ENCODE data around the gene EIF4G2. TPM values are rescaled to one million over a fixed set of nuclear protein-coding genes. Genes with fewer than 3 reads are reported as not detected.

EIF4G2 gene
- total RNA-seq, 1 donor = 824 TPM

DNA sequence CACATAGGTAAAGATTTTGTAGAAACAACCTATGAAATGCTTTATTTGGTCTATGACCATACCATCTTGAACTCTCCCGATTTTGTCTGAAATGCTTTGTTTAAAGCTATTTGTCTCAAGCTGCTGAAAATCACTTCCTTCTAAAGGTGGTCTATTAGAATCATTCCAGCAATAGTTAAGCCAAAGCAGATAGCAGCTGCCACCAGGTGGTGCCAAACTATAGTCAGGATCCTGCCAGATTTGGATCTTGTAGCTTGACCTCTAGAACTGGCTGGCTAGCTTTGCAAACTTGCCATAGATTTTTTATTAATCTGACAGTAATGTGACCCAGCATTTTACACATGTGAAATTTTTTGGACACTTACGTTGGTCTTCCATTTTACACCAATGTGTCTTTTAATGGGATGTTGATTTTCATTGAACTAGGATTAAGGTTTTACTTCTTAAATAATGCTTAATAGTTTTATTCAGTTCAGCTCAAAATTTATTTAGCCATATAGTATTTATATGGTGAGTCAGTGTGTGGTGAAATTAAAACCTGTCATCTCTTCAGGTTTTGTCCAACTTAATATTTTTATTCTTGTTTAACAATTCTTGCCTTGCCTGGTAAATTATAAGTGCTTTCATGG is 38.0 kb downstream of the EIF4G2 start:
- Histone ChIP-seq H3K4me1 (ENCODE audit: insufficient read depth, low read length) (no peaks in the 10 kb centered on the region), H3K27me3 (ENCODE audit: insufficient read depth, low read length) (no peaks in the 10 kb centered on the region), H3K9me3 (ENCODE audit: low read depth, low read length) (no peaks in the 10 kb centered on the region), H3K4me3 (ENCODE audit: low read length) (no peak overlapping the region)

DNA sequence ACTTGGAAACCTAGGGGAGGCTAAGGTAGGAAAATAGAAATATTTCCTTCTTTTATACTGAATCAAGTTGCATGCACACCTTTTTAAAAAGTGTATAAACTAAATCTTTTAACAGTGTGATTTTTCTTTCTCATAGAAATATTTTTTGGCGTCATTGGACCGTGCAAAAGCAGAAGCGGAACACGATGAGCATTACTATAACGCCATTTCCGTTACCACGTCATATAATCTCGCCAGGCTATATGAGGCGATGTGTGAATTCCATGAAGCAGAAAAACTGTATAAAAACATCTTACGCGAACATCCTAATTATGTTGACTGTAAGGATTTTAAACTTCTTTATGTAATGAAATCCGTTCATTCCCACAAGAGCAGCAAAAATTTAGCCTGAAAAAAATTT is 44.3 kb downstream of the EIF4G2 start:
- Histone ChIP-seq H3K9me3 (ENCODE audit: low read depth, low read length) (no peaks in the 10 kb centered on the region), H3K4me3 (ENCODE audit: low read length) (no peak overlapping the region), H3K4me1 (ENCODE audit: insufficient read depth, low read length) (no peaks in the 10 kb centered on the region), H3K27me3 (ENCODE audit: insufficient read depth, low read length) (no peaks in the 10 kb centered on the region)

DNA sequence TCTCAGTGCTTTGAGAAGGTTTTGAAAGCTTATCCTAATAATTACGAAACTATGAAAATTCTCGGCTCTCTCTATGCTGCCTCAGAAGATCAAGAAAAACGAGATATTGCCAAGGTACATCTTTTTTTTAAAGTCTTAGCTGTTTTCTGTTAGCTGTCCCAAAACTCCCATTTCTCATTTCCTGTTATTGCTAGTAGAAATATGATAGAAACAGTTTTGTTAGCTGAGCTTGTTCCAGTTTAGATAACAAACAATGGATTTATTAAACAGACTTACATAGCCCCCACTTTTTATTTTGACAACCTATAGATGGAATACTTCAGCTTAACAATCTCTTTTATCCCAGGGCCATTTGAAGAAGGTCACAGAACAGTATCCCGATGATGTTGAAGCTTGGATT is 45.0 kb downstream of the EIF4G2 start:
- H3K4me1 ChIP-seq (ENCODE audit: insufficient read depth, low read length) = no peaks in the 10 kb centered on the region
- no peak overlapping the region for H3K4me3 ChIP-seq (ENCODE audit: low read length)
- H3K27me3 ChIP-seq (ENCODE audit: insufficient read depth, low read length) = no peaks in the 10 kb centered on the region

DNA sequence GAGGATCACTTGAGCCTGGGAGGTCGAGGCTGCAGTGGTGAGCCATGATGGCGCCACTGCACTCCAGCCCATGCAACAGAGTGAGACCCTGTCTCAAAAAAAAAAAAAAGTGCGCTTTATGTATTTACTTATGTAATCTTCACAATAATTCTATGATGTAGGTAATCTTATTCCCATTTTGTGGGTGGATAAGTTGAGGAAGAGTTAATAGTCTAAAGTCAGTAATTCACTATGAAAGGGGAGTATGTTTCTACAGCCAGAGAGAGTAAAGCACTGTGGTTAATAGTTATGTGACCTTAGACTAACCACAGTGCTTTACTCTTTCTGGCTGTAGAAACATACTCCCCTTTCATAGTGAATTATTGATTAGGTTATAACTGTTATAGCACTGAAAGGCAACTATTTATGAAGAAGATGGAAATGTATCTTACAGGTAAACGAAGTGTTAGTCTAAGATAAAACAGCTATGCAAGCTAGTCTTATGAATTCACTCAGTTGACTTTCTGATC is 45.8 kb downstream of the EIF4G2 start:
- no peak overlapping the region for H3K4me3 ChIP-seq (ENCODE audit: low read length)
- H3K9me3 ChIP-seq (ENCODE audit: low read depth, low read length) = no peaks in the 10 kb centered on the region
- no peaks in the 10 kb centered on the region for H3K4me1 ChIP-seq (ENCODE audit: insufficient read depth, low read length)
- no peaks in the 10 kb centered on the region for H3K27me3 ChIP-seq (ENCODE audit: insufficient read depth, low read length)

More for the DNA sequence above, 45.0 kb downstream of the EIF4G2 start:
- H3K9me3 ChIP-seq (ENCODE audit: low read depth, low read length) = no peaks in the 10 kb centered on the region

DNA sequence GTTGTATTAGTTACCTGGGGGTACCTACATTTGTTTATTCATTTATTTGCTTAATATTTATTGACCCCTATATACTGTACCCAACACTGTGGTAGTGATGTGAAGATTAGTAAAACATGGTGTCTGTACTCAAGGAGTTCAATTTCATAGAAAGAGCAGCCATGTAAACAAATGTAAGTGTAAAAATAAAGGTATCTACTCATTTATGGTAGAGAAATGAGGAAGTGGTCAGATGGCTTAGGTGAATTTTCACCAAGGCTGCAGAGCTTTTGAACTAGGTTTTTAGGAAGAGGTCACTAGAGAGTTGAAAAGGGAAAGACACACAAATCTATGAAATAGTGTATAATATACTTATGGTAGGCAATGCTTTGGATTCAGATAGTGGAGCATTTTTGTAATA is 46.5 kb downstream of the EIF4G2 start:
- no peaks in the 10 kb centered on the region for H3K9me3 ChIP-seq (ENCODE audit: low read depth, low read length)
- no peaks in the 10 kb centered on the region for H3K27me3 ChIP-seq (ENCODE audit: insufficient read depth, low read length)
- H3K4me1 ChIP-seq (ENCODE audit: insufficient read depth, low read length) = no peaks in the 10 kb centered on the region
- no peak overlapping the region for H3K4me3 ChIP-seq (ENCODE audit: low read length)

DNA sequence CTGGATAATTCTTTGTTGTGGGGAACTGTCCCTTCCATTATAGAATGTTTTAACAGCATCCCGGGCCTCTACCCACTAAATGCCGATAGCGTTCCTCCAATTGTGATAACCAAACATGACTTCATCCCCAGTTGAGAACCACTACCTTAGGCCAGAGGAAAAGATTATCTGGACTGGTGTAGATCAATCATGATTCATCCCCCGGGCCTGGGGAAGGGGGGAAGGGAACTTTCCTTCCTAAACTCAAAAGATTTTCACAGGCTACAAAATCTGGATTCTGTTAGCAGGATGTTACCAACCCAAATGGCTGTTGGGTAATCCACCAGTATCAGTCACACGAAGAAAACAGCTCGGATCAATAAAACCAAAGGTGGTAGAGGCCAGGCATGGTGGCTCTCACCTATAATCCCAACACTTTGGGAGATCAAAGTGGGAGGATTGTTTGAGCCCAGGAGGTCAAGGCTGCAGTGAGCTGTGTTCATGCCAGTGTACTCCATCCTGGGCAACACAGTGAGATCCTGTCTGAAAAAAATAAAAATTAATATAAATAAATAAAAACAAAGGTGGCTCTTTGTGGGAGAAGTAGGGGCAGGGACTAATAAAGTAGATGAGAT is 47.5 kb downstream of the EIF4G2 start:
- Histone ChIP-seq H3K4me3 (ENCODE audit: low read length) (no peak overlapping the region), H3K4me1 (ENCODE audit: insufficient read depth, low read length) (no peaks in the 10 kb centered on the region), H3K9me3 (ENCODE audit: low read depth, low read length) (no peaks in the 10 kb centered on the region), H3K27me3 (ENCODE audit: insufficient read depth, low read length) (no peaks in the 10 kb centered on the region)

DNA sequence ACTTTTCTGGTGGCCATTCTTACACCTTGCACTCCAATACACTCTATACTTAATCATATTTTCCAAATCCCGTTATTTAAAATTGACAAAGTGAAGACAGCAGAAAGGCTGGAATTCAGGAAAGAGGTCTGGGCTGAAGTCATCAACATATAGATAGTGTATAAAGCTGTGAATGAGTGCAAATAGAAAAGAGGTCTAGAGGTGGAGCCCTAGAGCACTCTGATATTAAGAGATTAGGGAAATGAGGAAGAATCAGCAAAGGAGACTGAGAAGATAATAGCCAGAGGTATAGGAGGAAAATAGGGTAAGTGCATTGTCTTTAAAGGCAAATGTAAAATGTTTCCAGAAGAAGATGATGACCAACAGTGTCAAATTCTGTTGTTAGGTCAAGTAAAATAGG is 49.8 kb downstream of the EIF4G2 start:
- Histone ChIP-seq H3K4me1 (ENCODE audit: insufficient read depth, low read length) (no peaks in the 10 kb centered on the region), H3K4me3 (ENCODE audit: low read length) (no peak overlapping the region), H3K27me3 (ENCODE audit: insufficient read depth, low read length) (no peaks in the 10 kb centered on the region), H3K9me3 (ENCODE audit: low read depth, low read length) (no peaks in the 10 kb centered on the region)

DNA sequence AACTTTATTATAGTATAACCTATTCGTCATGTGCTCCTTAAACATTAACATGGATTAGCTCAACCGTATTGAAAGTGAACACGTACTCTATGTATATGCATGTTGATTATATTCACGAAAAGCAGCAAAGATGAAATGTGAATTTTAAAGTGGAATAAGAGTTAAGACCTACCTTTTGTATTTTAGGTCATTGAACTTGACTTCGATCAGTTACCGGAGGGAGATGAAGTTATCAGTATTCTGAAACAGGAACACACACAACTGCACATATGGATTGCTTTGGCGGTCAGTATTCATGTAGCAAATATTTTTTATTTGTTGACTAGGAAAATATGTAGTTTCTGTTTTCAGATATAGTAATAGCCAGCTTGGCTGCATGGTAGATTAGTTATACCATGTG is 56.2 kb downstream of the EIF4G2 start:
- Histone ChIP-seq H3K4me1 (ENCODE audit: insufficient read depth, low read length) (peaks cover 17% of the 10 kb centered on the region), H3K27me3 (ENCODE audit: insufficient read depth, low read length) (no peaks in the 10 kb centered on the region), H3K4me3 (ENCODE audit: low read length) (no peak overlapping the region), H3K9me3 (ENCODE audit: low read depth, low read length) (no peaks in the 10 kb centered on the region)

DNA sequence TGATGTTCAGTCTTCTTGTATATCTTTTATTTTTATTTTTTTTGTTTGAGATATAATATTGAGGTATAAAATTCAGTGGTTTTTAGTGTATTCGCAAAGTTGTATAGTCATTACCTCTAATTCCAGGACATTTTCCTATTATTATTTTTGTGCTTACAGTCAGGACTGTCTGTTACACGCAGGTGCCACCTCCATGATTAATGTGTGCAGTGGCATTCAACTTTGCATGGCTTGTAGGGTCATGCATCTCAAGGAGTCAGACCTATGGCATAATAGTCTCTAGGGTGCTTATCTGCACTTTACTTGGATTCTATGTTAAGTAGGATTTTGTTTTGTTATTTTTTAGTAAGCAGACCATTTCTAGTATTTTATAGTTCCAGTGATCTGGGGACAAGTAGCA is 56.7 kb downstream of the EIF4G2 start:
- Histone ChIP-seq H3K4me3 (ENCODE audit: low read length) (peak overlapping the region; percentile 91), H3K4me1 (ENCODE audit: insufficient read depth, low read length) (peaks cover 17% of the 10 kb centered on the region), H3K9me3 (ENCODE audit: low read depth, low read length) (no peaks in the 10 kb centered on the region), H3K27me3 (ENCODE audit: insufficient read depth, low read length) (no peaks in the 10 kb centered on the region)

DNA sequence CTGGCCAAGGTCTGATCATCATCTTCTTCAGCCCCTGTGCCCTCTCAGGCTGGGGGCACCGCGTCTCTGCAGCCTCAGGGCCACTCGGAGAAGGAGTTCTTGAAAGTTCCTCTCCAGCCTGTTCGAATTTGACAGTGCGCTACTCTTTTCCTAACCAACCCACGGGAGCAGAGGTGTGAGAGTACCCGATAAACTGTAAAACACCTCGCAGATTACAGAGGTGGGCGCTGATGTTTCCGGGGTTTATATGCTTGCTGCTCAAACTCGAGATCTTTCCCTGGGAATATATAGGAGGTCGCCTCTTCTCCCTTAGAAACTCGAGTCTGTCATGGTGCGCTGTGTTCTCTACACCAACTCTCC is 57.2 kb downstream of the EIF4G2 start:
- Histone ChIP-seq H3K4me3 (ENCODE audit: low read length) (peak overlapping the region; percentile 91), H3K4me1 (ENCODE audit: insufficient read depth, low read length) (peaks cover 17% of the 10 kb centered on the region), H3K9me3 (ENCODE audit: low read depth, low read length) (no peaks in the 10 kb centered on the region), H3K27me3 (ENCODE audit: insufficient read depth, low read length) (no peaks in the 10 kb centered on the region)

DNA sequence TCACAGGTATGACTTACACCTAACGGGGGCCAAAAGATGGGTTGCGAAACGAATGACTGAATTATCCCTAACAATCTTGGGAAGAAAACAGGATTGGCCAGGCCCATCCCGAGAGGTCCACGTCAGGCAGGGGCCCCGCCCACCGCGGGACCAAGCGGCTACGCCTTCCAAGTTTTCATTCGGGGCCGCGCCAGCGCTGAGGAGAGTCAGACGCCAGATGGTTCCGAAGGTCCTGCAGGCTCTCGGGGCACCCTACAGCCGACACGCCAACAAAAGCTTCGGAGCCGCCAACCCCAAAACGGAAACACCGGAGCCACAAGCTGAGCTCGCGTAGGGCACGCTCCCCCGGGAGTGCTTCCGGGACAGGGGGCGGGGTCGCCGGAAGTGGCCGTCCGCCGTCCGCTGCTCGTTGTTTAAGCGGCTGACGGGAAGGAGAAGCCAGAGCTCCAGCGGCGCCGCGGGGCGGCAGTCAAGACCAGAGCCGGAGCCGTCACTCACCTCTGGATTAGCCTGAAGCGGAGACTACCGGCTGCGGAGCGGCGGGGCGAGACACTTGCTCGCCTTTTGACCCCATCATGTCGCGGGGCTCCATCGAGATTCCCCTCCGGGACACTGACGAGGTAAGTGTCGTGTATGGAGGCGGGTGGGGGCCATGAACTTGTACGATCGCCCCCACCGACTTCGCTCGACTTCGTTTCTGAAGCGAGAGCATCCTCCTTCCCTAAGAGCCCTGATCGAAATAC is 57.7 kb downstream of the EIF4G2 start, which contains the start of gene CTR9:
TSS of gene CTR9 (plus strand) at position 409 of the 743 bp plus-strand sequence. CDS start at position 576, 167 bp downstream.
- peak within 1 kb of the TSS; percentile 91 for H3K4me3 ChIP-seq (ENCODE audit: low read length)

DNA sequence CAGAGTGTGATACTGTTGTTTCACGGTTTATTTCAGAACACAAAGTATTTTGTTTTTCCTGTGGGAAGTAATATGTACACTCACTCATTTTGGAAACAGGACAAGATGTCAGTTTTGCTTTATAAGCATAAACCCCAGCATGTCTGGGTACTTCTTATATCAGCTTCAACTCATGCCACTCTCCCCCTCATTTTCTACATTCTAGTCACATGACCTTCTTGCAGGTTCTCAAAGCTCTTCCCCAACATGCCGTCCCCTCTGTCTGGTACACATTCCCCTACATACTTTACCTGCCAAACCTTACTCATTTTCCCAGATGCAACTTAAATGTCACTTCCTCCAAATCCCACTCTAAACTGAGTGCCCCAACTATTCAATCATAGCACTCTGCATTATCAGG is 59.2 kb downstream of the EIF4G2 start:
- H3K9me3 ChIP-seq (ENCODE audit: low read depth, low read length) = no peaks in the 10 kb centered on the region
- H3K4me3 ChIP-seq (ENCODE audit: low read length) = no peak overlapping the region

More for the DNA sequence above, 57.7 kb downstream of the EIF4G2 start, which contains the start of gene CTR9:
- Histone ChIP-seq H3K4me1 (ENCODE audit: insufficient read depth, low read length) (peaks cover 17% of the 10 kb centered on the region), H3K27me3 (ENCODE audit: insufficient read depth, low read length) (no peaks in the 10 kb centered on the region), H3K9me3 (ENCODE audit: low read depth, low read length) (no peaks in the 10 kb centered on the region)

DNA sequence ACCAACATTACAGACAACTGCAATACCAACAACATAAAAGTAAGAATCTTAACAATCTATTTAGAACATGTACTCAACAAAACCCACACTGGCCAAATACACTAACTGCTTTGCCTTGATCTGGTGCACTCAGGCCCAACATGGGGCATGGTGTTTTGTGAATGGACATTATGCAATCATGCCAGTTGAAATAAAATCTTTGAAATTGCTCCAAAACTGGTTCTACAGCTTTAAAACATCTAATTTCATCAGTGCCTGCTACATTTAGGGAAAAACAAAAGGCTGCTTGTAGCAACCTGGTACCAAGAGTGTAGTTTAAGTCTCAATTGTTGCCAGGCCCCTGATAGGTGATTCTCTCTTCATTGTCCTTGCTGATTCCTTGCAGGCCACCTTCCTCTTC is 61.0 kb downstream of the EIF4G2 start:
- no peak overlapping the region for H3K4me3 ChIP-seq (ENCODE audit: low read length)
- no peaks in the 10 kb centered on the region for H3K27me3 ChIP-seq (ENCODE audit: insufficient read depth, low read length)
- no peaks in the 10 kb centered on the region for H3K9me3 ChIP-seq (ENCODE audit: low read depth, low read length)
- peaks cover 35% of the 10 kb centered on the region for H3K4me1 ChIP-seq (ENCODE audit: insufficient read depth, low read length)

More for the DNA sequence above, 59.2 kb downstream of the EIF4G2 start:
- Histone ChIP-seq H3K27me3 (ENCODE audit: insufficient read depth, low read length) (no peaks in the 10 kb centered on the region), H3K4me1 (ENCODE audit: insufficient read depth, low read length) (peaks cover 19% of the 10 kb centered on the region)

Measured in mononuclear cell (primary cell).